Neutrophil (primary cell): ENCODE measurements around the gene ZFAND2A.

Source experiments
- H3K27ac ChIP-seq: fragments of 200-600 bp; sonication (generic); 2 replicates; pipeline ENCODE4 v1.5.1; 2016; ENCODE audit warnings: mild to moderate bottlenecking, moderate library complexity
- H3K27me3 ChIP-seq: fragments of 200-600 bp; sonication (generic); 2 replicates; pipeline ENCODE4 v1.6.0; 2016; ENCODE audit warnings: mild to moderate bottlenecking
- H3K36me3 ChIP-seq: fragments of 200-600 bp; sonication (generic); 2 replicates; pipeline ENCODE4 v1.5.1; 2017
- H3K4me1 ChIP-seq, 2 experiments: fragments of 200-600 bp in 1 of 2; sonication (generic) in 1 of 2; 1 replicate in 1 of 2; 2 replicates in 1 of 2; pipeline versions ENCODE4 v1.5.1 to v1.6.1; 2013 to 2016; ENCODE audit warnings: low read depth in 1 of 2, low read length in 1 of 2, mild to moderate bottlenecking in 1 of 2, moderate library complexity in 1 of 2; ENCODE audit not compliant: control insufficient read depth in 1 of 2, insufficient read depth in 1 of 2
- H3K4me3 ChIP-seq, 2 experiments: fragments of 200-600 bp in 1 of 2; sonication (generic) in 1 of 2; 1 replicate in 1 of 2; 2 replicates in 1 of 2; pipeline ENCODE4 v1.5.1; 2013 to 2016; ENCODE audit warnings: low read depth in 1 of 2, low read length in 1 of 2, mild to moderate bottlenecking in 1 of 2, moderate library complexity in 1 of 2
- H3K9me3 ChIP-seq: fragments of 200-600 bp; sonication (generic); 2 replicates; pipeline ENCODE4 v1.5.1; 2016
- CTCF ChIP-seq: fragments of 200-600 bp; sonication (generic); IDR thresholded peaks from 2 replicates; pipeline ENCODE4 v1.5.1; 2016; ENCODE audit warnings: antibody characterized with exemption

Gene ZFAND2A

GRCh38 chr7:1176891-1177373, 16.9 kb upstream of the ZFAND2A start:
- H3K27ac ChIP-seq = no peak overlapping the region
- H3K4me3 ChIP-seq = no peak overlapping the region
- H3K36me3 ChIP-seq = no peaks in the 10 kb centered on the region
- H3K9me3 ChIP-seq = no peaks in the 10 kb centered on the region
- no peaks in the 10 kb centered on the region for H3K27me3 ChIP-seq
- peaks cover 15 to 22% of the 10 kb centered on the region in 2 experiments for H3K4me1 ChIP-seq
- peak; percentile 70 for TF ChIP-seq CTCF

GRCh38 chr7:1175967-1176851, 16.2 kb upstream of the ZFAND2A start:
- H3K36me3 ChIP-seq = no peaks in the 10 kb centered on the region
- H3K4me3 ChIP-seq = peak overlapping the region in 1 of 2 experiments; percentile 13
- no peaks in the 10 kb centered on the region for H3K9me3 ChIP-seq
- no peak overlapping the region for H3K27ac ChIP-seq
- TF ChIP-seq CTCF = peak; percentile 90
- H3K27me3 ChIP-seq = no peaks in the 10 kb centered on the region
- peaks cover 14 to 15% of the 10 kb centered on the region in 2 experiments for H3K4me1 ChIP-seq

- no peak for TF ChIP-seq CTCF
- no peak overlapping the region for H3K27ac ChIP-seq
- no peaks in the 10 kb centered on the region for H3K36me3 ChIP-seq
- peaks cover 13 to 15% of the 10 kb centered on the region in 2 experiments for H3K4me1 ChIP-seq
- H3K9me3 ChIP-seq = no peaks in the 10 kb centered on the region
- no peaks in the 10 kb centered on the region for H3K27me3 ChIP-seq
- H3K4me3 ChIP-seq = peak overlapping the region in 1 of 2 experiments; percentile 13
These were observed 15.6 kb upstream of the ZFAND2A start for GRCh38 chr7:1175597-1175966.

- TF ChIP-seq CTCF = no peak
- Histone ChIP-seq H3K4me3 (no peak overlapping the region), H3K9me3 (no peaks in the 10 kb centered on the region), H3K36me3 (no peaks in the 10 kb centered on the region), H3K4me1 (peaks cover 15 to 16% of the 10 kb centered on the region in 2 experiments), H3K27me3 (no peaks in the 10 kb centered on the region), H3K27ac (no peak overlapping the region)
These were observed 15.0 kb upstream of the ZFAND2A start for GRCh38 chr7:1174881-1175596.

GRCh38 chr7:1174002-1174401, 14.0 kb upstream of the ZFAND2A start:
- no peak for TF ChIP-seq CTCF

More at GRCh38 chr7:1174002-1174401, 14.0 kb upstream of the ZFAND2A start:
- Histone ChIP-seq H3K9me3 (no peaks in the 10 kb centered on the region), H3K36me3 (no peaks in the 10 kb centered on the region), H3K27ac (no peak overlapping the region), H3K27me3 (no peaks in the 10 kb centered on the region), H3K4me1 (peaks cover 22 to 25% of the 10 kb centered on the region in 2 experiments), H3K4me3 (no peak overlapping the region)
